HL-60 (cell line): ENCODE results near the gene INTS7.
A peak's percentile ranks its signal among the peaks of the same experiment; 100 is the strongest.

Source experiments
- DNase-seq, 2 experiments: peaks; one replicate each; pipeline ENCODE4 v3.0.0-alpha.2; 2010 to 2020; ENCODE audit warnings: low read depth in 1 of 2, low spot score in 1 of 2
- H3K27ac ChIP-seq: fragments of 250-450 bp; sonication (Bioruptor Pico); replicated peaks from 2 replicates; pipeline ENCODE4 v1.5.1; 2020; ENCODE audit warnings: mild to moderate bottlenecking, moderate library complexity
- H3K27me3 ChIP-seq: fragments of 250-450 bp; sonication (Bioruptor Pico); 2 replicates; pipeline ENCODE4 v1.5.1; 2021; ENCODE audit warnings: mild to moderate bottlenecking, moderate library complexity; ENCODE audit not compliant: insufficient read depth, poor library complexity, severe bottlenecking
- H3K4me3 ChIP-seq: replicated peaks from 2 replicates; pipeline ENCODE4 v1.5.1; 2011; ENCODE audit warnings: mild to moderate bottlenecking, control low read depth, low read length; ENCODE audit not compliant: insufficient read depth
- CTCF ChIP-seq: IDR thresholded peaks from one replicate; pipeline ENCODE4 v1.5.1; 2011; ENCODE audit warnings: low read length, control low read depth, inconsistent platforms; ENCODE audit not compliant: insufficient read depth
- GABPA ChIP-seq: IDR thresholded peaks from 2 replicates; pipeline ENCODE4 v1.6.1; 2012; ENCODE audit warnings: low read depth
- POLR2AphosphoS5 ChIP-seq: IDR thresholded peaks from 2 replicates; pipeline ENCODE4 v1.6.1; 2012; ENCODE audit warnings: low read depth
- REST ChIP-seq: IDR thresholded peaks from 2 replicates; pipeline ENCODE4 v1.6.1; 2012; ENCODE audit warnings: low read depth; ENCODE audit not compliant: insufficient replicate concordance
- SPI1 ChIP-seq: IDR thresholded peaks from 2 replicates; pipeline ENCODE4 v1.6.1; 2012; ENCODE audit warnings: low read depth, mild to moderate bottlenecking, borderline replicate concordance

Gene INTS7

GRCh38 chr1:212062832-212063438 lies 27.6 kb upstream of the INTS7 start:
- no peak for DNase-seq
- no peaks in the 10 kb centered on the region for H3K27me3 ChIP-seq
- no peak overlapping the region for H3K4me3 ChIP-seq
- H3K27ac ChIP-seq: no peak overlapping the region
- TF ChIP-seq CTCF (peak; percentile 18), SPI1 (no peak)

GRCh38 chr1:212060632-212061472 lies 25.5 kb upstream of the INTS7 start:
- no peak for TF ChIP-seq GABPA
- TF ChIP-seq CTCF: no peak
- no peak for TF ChIP-seq SPI1
- no peak for TF ChIP-seq REST
- no peak for TF ChIP-seq POLR2AphosphoS5
- no peaks in the 10 kb centered on the region for H3K27me3 ChIP-seq
- no peak overlapping the region for H3K4me3 ChIP-seq
- no peak overlapping the region for H3K27ac ChIP-seq
- DNase-seq: no peak

GRCh38 chr1:212055333-212055732 lies 20.0 kb upstream of the INTS7 start:
- DNase-seq: no peak
- no peak overlapping the region for H3K4me3 ChIP-seq
- H3K27ac ChIP-seq: no peak overlapping the region
- TF ChIP-seq CTCF: no peak
- no peak for TF ChIP-seq SPI1
- no peak for TF ChIP-seq POLR2AphosphoS5
- TF ChIP-seq GABPA: no peak
- no peak for TF ChIP-seq REST
- H3K27me3 ChIP-seq: no peaks in the 10 kb centered on the region
